NCI-H748 treated with DMSO at 0.1 percent for 48 hours (cell line): ENCODE data around the gene SERPINB6.
"Not testable (repeated sequence)": the region's sequence is repeated elsewhere in the genome, so short reads cannot be mapped to it uniquely, and the experiment has no call there.

Experiments used
- DNase-seq: peaks from one replicate; lab custom pipeline; 2025; lab: John Stamatoyannopoulos, UW

The SERPINB6 gene

GRCh38 chr6:2938632-2939083 is 32.7 kb downstream of the SERPINB6 start:
- DNase-seq = no peak

DNA sequence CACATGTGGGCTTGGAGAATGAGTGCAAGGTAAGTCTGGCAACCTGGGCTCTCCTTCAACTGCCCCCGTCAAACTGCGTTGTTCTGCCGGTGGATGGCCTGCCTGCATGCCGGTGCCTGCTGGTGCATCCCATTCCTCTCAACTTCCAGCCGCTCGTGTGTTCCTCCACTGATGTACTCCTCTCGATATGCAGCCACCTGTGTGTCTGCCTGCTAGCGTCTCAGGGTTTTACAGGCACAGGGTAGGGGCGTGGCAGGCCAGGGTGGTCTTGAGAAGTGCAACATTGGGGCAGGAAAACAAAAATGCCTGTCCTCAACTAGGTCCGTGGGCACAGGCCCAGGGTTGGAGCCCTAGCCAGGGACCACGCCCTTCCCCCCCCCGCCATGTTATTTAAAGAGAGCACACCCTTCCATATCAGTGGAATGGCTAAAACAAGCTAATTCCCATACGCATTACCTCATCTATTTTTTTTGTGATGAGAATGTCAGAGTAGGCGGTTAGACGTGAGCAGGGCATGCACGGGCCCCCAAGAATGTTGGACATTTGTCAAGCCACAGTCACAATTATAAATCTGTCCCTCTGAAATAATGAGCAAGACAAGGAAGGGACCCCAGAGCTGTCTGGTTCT is 33.2 kb downstream of the SERPINB6 start:
- DNase-seq = no peak

- DNase-seq = no peak
Measured at GRCh38 chr6:2937627-2938003, 33.8 kb downstream of the SERPINB6 start.

DNA sequence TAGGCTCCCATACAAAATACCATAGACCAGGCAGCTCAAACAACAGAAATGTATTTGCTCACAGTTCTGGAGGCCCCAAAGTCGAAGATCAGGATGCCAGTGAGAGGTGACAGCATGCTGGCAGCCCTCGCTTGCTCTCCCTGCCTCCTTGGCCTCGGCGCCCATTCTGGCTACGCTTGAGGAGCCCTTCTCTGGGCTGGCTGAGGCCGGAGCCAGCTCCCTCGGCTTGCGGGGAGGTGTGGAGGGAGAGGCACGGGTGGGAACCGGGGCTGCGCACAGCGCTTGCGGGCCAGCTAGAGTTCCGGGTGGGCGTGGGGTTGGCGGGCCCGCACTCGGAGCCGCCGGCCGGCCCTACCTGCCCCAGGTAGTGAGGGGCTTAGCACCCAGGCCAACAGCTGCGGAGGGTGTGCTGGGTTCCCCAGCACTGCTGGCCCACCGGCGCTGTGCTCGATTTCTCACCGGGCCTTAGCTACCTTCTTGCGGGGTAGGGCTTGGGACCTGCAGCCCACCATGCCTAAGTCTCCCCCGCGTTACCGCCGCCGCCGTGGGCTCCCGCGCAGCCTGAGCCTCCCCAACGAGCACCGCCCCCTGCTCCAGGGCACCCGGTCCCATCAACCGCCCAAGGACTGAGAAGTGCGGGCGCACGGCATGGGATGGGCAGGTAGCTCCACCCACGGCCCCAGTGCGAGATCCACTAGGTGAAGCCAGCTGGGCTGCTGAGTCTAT is 35.6 kb downstream of the SERPINB6 start:
- DNase-seq = no peak

GRCh38 chr6:2934057-2934456 is 37.3 kb downstream of the SERPINB6 start:
- no peak for DNase-seq

DNA sequence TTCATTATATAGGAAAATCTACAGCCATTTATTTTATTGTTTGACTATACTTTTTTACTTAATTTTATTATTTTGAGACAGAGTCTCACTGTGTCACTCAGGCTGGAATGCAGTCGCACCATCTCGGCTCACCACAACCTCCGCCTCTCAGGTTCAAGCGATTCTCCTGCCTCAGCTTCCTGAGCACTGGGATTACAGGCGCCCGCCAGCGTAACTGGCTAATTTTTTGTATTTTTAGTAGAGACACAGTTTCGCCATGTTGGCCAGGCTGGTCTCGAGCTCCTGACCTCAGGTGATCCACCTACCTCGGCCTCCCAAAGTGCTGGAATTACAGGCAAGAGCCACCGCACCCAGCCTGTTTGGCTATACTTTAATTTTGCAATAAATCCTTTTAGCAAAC is 38.5 kb downstream of the SERPINB6 start:
- DNase-seq = not testable (repeated sequence)

- peak; percentile 75 for DNase-seq
Measured at GRCh38 chr6:2931970-2932748, 39.2 kb downstream of the SERPINB6 start.

DNA sequence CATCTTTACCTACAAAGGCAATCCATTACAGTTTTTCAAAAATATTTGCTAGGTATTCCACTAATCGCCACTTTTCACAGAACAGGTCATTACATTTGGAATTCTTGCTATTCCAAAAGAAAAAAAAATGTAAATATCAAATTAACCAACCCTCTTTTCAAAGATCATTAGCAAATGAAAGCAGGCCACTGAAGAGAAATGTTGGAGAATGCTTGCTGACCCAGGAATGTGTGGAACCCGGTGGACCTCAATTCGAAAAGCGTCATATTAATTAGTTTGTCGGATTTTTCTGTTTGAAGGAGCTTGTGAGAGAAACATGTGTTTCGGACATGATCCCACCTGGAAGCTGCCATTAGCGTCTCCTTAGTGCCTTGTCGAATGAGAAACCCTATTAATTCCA is 40.3 kb downstream of the SERPINB6 start:
- DNase-seq = no peak

GRCh38 chr6:2927931-2928330 is 43.4 kb downstream of the SERPINB6 start:
- DNase-seq = not testable (repeated sequence)

DNA sequence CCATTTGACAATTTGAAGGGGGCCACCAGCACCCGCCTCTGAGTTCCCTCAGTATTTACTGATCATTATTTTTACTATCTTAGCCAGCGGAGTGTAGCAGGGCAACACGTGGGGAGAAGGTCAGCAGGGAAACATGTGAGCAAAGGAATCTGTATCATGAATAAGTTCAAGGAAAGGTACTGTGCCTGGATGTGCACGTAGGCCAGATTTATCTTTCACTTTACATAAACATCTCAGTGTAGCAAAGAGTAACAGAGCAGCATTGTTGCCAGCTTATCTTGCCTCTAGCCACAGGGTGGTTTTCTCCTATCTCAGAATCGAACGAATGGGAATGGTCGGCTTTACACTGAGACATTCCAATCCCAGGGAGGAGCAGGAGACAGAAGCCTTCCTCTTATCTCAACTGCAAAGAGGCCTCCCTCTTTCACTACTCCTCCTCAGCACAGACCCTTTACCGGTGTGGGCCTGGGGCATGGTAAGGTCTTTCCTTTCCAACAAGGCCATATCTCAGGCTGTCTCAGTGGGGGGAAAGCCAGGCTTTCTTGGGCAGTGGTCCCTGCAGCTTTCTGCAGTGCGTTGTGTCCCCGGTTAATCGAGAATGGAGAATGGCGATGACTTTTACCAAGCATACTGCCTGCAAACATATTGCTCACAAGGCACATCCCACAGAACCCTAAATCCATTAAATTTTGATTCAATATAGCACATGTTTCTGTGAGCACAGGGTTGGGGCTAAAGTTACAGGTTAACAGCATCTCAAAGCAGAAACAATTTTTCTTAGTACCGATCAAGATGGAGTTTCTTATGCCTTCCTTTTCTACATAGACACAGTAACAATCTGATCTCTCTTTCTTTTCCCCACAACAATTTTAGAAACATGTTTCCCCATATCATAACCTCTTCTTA is 45.3 kb downstream of the SERPINB6 start:
- not testable (repeated sequence) for DNase-seq

GRCh38 chr6:2921520-2922115 is 49.7 kb downstream of the SERPINB6 start:
- DNase-seq = no peak

DNA sequence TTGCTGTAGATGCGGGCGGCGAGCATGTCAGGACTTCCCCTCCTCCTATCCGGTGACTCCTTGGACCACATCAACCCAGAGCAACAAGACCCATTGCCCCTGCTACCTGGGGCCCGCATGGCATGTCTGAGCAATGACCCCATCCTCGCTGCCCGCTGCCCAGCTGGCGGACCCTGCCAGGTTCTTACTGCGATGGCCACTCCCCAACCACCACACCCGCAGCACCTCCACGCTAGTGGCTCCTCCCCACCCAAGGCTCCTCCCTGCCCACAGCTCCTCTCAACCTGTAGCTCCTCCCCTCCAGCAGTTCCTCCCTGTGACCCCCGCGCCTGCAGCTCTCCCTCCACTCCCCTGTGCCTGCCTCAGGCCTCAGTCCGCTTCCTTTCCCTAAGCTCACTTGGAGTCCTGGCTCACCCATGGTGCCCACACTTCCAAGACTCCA is 50.7 kb downstream of the SERPINB6 start:
- DNase-seq = no peak

- DNase-seq = no peak
Measured at GRCh38 chr6:2919886-2920285, 51.5 kb downstream of the SERPINB6 start.

DNA sequence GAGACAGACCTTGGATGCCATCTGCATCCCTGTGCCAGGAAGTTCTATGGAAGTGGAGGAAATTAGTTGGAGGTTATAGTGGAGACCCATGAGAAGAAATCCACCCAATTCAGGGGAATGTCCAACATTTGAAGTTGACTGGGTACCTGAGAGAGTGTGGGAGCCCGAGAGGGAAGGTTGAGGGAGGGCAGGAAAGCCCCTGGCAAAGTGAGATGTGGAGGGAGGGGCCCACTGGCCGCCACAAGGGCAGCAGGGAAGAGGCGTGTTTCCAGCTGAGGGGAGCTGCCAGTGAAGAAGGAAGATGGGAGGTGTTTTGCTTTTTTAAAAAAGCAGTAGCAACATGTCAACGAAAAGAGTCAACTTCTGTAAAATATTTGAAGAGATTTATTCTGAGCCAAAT is 52.0 kb downstream of the SERPINB6 start:
- DNase-seq = no peak

- no peak for DNase-seq
Measured at GRCh38 chr6:2918936-2919335, 52.4 kb downstream of the SERPINB6 start.

DNA sequence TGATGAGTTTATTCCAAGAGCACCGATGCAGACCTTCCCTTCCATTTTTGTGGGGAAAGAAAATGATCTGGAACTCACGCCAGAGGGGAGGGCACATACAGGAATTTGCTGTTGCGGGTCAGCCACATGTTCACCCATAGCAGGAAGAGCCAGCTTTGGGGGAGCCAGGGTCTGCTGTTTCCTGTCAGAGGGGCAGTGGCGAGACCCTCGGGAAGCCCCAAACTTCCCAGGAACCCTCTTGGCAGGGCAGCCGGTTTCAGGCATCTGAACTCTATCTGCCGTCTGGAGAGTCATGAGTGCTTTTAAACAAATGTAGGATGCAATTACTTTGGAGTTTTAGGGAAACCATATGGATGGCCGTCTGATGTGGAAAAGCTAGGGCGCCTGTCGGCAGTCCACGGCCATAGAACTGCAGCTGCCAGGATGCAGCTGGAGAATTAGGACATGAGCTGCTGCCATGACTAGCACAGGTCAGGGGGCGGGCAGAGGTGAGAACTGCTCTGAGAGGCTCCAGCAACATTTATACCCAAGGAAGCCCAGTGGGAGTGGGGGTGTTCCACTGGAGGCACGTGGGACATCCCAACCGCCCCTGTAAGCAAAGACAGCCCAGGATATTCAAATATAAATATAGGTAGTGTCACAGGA is 53.4 kb downstream of the SERPINB6 start:
- DNase-seq = no peak

- DNase-seq = no peak
Measured at GRCh38 chr6:2917065-2917464, 54.3 kb downstream of the SERPINB6 start.

DNA sequence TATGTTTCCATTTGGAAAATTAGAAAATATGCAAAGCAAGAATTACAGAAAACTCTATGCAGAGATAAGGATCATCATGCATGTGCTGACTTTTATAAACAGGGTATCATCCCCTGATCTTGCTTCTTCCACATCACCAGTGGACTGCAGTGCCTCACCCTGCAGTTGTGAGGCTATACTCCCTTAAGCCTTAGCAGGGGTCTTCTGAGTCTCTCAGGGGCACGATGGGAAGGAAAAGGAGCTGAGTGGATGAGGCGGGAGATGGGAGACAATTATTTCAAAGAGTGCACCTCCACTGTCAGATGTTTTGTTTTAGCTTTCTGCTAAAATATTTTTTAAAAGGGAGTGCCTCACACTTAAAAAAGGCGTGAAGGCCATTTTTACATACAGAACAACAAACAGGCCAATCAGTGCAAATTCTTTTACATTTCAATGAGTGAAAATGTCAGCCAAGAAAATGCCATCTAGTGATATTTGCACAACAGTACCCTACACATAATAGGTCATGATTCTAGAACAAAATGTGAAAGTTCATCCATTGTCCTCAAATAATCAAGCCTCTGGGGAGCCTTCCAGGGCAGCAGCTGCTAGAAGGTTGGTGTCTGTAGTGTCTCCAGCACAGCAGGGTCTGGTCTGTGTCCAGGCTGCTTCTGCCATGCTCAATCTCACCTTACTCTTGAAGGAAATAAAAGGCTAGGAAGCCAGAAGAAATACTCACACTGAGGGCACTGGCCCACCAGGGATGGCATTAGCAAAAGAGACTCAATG is 55.0 kb downstream of the SERPINB6 start:
- DNase-seq = no peak

- no peak for DNase-seq
Measured at GRCh38 chr6:2915150-2915549, 56.2 kb downstream of the SERPINB6 start.

DNA sequence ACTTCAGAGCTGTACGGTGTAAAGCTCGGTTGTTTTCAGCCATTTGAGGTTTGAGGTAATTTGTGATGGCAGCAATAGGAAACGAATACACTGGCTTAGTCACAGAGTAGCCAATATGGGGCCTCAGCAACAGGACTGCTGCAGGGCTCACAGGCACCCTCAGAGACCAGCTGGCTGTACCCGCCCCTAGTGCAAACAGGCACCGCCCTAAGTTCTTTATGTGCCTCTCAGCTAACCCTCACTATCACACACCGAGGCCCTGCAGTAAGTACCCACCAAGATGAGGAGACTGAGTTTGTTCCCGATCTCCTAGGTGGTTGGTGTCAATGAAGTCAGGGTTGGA is 57.1 kb downstream of the SERPINB6 start:
- DNase-seq = peak; percentile 71
